GM10266 (cell line): ENCODE results near the gene CENPO.

Experiments
- DNase-seq: peaks from one replicate; pipeline ENCODE4 v3.0.0; 2012; ENCODE audit errors: extremely low spot score
- TF ChIP-seq, protein P1 (sequence below): IDR thresholded peaks from 2 replicates; pipeline ENCODE4 v1.5.1; 2012; ENCODE audit warnings: mild to moderate bottlenecking, low read depth; ENCODE audit not compliant: control insufficient read depth, insufficient read depth; ENCODE audit errors: missing control alignments

Gene CENPO

DNA sequence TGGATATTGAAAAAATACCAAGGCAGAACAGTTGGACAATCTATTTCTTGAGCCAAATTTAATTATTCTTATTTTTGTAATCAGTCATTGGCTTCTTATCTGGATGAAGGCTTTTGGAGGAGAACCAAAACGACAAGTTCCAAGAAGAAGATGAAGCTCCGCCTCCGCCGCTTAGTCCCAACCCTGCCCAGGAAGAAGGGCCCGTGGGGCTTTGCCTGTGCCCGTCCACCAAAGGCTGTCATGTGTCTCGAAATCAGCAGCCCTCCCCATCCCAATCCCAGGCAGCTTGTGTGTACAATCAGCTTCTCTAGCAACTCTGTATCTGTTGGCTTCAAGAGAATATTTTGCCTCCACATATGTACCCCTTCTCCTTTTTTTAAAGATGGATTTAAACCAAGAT lies 24.6 kb upstream of the CENPO start:
- TF ChIP-seq, protein P1, sequence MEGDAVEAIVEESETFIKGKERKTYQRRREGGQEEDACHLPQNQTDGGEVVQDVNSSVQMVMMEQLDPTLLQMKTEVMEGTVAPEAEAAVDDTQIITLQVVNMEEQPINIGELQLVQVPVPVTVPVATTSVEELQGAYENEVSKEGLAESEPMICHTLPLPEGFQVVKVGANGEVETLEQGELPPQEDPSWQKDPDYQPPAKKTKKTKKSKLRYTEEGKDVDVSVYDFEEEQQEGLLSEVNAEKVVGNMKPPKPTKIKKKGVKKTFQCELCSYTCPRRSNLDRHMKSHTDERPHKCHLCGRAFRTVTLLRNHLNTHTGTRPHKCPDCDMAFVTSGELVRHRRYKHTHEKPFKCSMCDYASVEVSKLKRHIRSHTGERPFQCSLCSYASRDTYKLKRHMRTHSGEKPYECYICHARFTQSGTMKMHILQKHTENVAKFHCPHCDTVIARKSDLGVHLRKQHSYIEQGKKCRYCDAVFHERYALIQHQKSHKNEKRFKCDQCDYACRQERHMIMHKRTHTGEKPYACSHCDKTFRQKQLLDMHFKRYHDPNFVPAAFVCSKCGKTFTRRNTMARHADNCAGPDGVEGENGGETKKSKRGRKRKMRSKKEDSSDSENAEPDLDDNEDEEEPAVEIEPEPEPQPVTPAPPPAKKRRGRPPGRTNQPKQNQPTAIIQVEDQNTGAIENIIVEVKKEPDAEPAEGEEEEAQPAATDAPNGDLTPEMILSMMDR = no peak
- DNase-seq = no peak

DNA sequence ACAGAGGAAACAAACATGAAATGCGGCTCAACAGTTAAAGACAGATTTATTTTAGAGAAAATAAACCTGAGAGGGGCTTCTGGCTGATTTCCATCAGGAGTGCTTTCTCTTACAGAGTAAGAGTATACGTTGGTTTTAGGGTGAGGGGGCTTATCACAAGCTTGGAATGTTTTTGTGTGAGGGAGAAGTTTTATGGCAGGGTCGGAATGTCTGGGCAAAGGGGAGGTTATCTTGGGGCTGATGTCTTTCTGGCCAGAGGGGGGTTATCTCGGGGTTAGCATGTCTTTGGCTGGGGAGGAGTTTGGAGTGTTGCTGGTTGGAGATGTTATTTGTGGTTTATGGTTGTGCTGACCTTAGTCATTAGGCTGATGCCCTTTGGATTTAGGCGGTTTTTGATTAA lies 22.2 kb upstream of the CENPO start:
- no peak for DNase-seq
- TF ChIP-seq, protein P1 = no peak

DNA sequence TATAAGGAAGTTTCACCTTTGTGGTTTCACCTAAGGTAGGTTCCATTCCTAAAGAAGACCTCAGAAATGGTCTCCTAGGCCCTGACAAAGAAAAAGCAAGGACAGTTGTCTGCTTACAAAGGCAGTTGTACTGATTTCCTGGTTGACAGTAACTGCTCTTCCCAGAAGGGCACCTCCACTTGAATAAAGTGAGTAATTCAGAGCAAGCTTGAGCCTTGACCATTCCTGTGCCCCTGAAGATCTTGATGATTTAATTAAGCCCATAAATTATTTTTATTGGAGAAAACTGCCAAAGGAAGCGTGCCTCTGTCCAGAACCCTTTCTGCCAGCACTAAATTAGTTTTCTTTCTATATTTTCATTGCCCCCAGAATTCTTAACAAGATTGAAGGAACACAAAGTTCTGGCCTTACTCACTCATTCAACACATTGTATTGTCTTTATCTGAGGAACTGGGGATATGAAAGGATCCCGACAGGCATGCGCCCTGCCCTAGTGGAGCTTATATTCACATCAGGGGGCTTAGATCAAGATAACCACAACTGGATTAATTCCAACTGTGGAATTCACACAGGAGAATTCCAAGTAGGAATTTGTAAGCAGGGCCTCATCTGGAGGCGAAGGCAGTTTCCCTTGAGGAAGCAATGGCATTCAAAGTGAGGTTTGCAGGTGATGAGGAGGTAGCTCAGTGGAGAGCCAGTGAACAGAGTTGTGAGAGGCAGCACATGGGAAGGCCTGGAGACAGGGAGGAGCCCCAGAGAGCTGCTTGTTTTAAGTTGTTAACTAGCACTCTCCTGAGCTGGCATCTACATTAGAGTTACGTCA lies 21.2 kb upstream of the CENPO start:
- DNase-seq = no peak
- TF ChIP-seq, protein P1 = no peak

DNA sequence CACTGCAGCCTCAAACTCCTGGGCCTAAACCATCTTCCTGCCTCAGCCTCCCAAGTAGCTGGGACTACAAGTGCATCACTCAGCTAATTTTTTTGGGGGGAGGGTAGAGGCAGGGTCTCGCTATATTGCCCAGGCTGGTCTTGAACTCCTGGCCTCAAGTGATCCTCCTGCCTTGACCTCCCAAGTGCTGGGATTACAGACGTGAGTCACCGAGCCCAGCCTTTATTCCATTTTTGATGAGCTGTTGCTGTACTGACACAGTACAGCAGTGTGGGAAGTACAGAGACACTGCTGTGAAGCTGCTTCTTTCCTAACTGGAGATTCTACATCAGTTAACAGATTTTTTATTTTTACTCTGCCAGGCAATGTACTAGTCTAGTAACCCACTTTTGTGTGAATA lies 18.9 kb upstream of the CENPO start:
- no peak for DNase-seq
- TF ChIP-seq, protein P1 = no peak

DNA sequence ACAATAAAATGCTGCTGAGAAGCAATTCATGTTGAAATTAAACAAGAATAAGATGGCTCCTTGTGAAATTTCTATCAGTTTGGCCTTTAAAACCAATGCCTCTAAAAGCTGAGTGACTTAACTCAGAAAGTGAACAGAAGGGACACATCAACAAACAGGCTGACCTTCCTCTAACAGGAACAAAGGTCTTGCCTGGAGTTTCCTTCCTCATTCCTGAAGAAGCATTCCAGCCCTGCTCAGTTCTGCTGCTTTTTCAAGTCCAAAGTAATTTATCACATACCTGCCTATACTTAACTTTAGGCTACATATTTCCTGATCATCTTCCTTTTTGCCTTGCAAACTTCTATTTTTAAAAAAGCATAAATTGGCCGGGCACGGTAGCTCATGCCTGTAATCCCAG lies 14.1 kb upstream of the CENPO start:
- DNase-seq = no peak

DNA sequence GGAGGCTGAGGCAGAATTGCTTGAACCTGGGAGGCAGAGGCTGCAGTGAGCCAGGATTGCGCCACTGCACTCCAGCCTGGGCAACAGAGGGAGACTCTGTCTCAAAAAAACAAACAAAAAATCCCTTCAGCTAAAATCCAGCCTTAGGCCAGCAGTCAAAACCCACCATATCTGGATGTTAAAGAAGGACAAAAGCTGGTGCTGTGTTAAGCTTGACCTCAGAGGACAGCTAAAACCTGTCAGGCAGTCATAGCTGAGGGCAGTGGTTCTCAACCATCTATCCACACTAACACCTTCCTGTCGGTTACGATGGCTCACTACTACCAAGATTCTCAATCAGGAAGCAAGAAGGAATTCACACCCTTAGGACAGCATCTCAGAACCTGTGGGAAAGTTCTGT lies 9.6 kb upstream of the CENPO start:
- TF ChIP-seq, protein P1 = no peak
- DNase-seq = no peak

More for the DNA sequence above, 14.1 kb upstream of the CENPO start:
- TF ChIP-seq, protein P1 = no peak

DNA sequence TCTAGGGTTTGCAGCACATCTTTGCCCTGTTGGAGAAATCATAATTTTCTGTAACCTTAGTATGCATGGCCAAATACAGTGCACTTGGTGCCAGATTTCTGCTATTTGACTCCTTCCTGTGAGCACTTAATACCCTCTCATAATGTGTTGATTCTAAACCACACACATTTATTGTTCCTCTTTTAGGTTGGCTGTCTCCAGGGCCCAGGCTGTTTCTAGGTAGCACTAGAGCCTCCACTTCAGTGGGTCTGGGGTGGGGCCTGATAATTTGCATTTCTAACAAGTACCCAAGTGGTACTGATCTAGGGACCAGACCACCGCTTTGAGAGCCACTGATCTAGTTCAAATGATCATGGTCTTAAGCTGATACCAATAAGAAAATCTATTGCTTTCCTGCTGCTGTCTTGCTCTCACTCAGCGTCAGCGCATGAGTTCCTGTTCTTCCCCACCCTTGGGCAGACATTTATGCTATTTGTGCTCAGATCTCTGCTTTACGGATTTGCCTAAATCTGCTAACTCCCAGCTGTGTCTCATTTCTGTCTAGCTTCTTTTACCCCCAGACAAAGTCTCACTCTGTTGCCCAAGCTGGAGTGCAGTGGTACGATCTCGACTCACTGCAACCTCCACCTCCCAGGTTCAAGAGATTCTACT lies 7.4 kb upstream of the CENPO start:
- TF ChIP-seq, protein P1 = no peak
- peak; percentile 17 for DNase-seq
